ENCODE measurements around the gene KIF12. TPM values are rescaled to one million over a fixed set of nuclear protein-coding genes. Genes with fewer than 3 reads are reported as not detected.

KIF12 gene
- total RNA-seq, 1 donor = not detected

DNA sequence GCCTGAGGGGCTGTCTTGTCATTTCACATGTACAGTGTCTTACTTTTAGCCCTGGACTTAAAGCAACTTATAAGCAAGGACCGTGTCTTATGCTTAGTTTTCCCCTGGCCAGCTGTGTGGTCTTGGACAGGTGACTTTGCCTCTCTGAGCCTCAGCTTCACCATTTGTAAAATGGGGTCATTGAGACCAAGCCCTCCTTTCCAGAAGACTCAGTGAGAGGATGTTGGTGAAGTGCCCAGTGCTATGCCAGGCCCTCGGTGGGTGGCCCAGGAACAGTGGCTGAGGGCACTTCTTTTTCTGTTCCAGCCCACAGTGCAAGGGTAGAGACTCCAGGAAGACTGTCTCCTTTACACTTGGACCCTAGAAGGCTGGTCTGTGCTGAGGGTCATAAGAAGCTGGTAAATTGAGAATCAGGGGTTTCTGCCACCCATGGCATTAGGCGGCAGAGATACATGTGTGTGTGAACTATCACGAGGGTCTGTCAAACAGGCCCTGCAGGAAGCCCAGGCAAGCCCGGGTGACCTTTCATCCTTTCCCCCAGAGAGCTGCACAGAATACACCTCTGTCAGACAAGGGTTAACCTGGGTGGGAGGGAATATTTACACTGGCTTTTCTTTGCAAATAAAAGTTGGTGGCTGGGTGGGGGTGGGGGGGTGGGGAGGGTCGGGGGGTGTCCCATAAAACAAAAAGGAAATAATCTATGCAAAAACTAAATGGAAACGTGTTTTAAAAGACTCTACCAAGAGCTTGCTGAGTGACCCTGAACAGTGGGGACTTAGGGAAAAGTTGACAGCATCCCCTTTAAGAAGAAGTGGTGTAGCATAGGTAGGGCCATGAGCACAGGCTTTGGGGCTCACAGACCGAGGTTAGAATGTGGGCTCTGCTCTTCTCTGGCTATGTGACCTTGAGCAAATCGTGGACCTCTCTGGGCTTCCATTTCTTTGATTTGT, 20.4 kb upstream of the KIF12 start:
- no peak for DNase-seq (ENCODE audit: low read depth)
- TF ChIP-seq, protein P1, sequence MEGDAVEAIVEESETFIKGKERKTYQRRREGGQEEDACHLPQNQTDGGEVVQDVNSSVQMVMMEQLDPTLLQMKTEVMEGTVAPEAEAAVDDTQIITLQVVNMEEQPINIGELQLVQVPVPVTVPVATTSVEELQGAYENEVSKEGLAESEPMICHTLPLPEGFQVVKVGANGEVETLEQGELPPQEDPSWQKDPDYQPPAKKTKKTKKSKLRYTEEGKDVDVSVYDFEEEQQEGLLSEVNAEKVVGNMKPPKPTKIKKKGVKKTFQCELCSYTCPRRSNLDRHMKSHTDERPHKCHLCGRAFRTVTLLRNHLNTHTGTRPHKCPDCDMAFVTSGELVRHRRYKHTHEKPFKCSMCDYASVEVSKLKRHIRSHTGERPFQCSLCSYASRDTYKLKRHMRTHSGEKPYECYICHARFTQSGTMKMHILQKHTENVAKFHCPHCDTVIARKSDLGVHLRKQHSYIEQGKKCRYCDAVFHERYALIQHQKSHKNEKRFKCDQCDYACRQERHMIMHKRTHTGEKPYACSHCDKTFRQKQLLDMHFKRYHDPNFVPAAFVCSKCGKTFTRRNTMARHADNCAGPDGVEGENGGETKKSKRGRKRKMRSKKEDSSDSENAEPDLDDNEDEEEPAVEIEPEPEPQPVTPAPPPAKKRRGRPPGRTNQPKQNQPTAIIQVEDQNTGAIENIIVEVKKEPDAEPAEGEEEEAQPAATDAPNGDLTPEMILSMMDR (IDR thresholded peaks at IDR 0.05; ENCODE audit: insufficient read depth, low read length) = no peak
- no peak overlapping the region for H3K4me3 ChIP-seq (ENCODE audit: low read depth, low read length)

DNA sequence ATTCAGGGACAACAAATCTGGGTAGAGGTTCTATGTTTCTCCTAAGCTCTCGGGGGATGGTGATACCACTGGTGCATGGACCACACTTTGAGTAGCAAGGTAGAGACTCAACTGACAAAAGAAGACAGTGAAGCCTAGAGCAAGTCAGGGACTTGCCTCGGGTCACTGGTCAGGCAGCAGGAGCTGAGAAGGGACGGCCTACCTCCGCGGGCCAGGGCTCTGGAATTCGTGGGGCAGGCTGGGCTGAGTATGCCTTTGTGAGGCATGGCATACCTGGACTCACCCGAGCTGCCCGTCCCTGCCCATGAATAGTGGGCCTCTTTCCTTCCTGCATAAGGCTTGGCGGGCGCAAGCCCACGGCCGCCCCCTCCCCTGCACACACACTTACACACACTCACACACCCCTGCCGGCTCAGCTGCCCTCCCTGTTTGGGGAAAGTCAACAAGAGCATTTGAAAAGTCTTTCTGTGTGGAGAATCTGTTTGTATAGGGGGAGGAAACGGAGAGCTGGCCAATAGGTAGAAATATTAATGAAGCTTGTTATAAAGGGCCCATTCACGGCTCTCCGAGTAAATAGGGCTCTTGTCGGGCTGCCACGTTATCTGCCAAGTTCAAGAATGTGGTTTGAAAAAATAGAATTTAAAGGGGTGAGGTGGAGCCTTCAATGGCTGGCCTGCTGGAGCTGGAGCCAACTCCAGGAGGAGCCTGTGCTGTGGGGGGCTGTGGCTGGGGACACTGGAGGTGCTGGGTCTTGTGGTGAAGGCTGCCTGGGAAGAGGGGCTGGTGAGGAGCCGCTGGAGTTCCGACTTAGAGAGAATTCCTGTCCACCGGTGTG, 19.1 kb upstream of the KIF12 start:
- H3K4me3 ChIP-seq (ENCODE audit: low read depth, low read length) = no peak overlapping the region
- no peak for DNase-seq (ENCODE audit: low read depth)
- TF ChIP-seq, protein P1 (IDR thresholded peaks at IDR 0.05; ENCODE audit: insufficient read depth, low read length) = no peak

DNA sequence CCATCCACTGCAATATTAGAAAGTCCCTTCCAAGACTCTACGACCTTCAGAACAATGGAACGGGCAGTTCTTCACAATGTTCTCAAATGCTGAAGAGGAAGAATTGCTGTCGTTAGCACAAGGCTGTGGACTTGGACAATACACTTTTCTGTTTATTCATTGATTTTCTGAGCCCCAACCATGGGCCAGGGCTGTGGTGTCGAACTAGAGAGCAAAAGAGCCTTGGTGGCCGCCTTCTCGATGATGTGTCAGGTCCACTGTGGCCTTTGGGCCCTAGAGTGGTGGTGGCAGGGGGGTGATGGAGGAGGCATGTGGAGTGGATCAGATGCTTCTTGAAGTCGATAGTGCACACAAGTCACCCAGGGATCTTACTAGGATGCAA, 18.5 kb upstream of the KIF12 start:
- TF ChIP-seq, protein P1 (IDR thresholded peaks at IDR 0.05; ENCODE audit: insufficient read depth, low read length) = no peak
- H3K4me3 ChIP-seq (ENCODE audit: low read depth, low read length) = no peak overlapping the region
- DNase-seq (ENCODE audit: low read depth) = no peak

DNA sequence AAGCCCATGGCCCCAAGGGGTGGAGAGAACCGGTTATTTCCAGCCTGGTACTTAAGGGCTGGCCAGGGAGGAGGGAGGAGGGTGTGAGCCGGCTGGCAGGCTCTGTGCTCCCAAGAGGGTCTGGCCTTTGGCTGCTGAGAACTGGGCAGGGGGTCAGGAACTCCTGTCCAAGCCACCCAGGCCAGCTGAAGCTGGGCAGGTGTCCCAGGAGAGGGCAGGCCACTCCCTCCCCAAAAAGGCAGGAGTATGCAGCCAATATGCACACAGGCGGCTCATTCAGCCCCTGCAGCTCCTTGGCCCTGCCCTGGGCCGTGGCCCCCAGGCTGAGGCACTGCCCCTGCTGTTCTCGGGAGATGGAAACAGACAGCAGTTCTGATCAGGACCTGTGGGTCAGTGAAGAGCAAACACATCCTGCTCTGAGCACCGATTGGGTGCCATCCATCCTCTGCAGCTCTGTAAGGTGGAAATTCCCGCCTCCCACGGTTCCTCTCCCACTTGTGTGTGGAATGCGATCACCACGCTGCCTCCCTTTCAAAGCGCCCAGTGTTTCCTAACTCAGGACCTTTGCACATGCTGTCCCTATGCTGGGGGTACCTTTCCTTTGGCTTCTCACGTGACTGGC, 17.1 kb upstream of the KIF12 start:
- no peak for DNase-seq (ENCODE audit: low read depth)
- H3K4me3 ChIP-seq (ENCODE audit: low read depth, low read length) = no peak overlapping the region
- TF ChIP-seq, protein P1 (IDR thresholded peaks at IDR 0.05; ENCODE audit: insufficient read depth, low read length) = no peak

DNA sequence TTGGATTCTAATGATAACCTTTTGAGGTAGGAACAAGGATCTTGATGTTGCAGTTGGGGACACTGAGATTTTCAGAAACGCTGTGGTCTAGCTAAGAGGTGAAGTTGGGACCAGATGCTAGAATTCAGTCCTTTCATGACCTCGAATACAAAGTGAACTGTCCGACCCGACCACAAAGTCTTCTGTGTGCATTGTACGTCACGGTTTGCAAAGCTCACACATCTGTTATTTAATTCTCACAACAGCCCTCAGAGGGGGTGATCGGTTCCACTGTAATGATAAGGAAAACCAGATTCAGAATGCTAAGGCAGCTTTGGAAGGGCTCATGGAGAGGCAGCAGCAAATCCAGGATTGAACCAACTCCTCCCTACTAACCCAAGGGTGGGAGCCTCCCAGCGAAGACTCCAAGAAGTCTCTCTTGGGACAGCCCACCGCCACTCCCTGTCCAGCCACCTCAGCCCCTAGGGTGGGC, 16.6 kb upstream of the KIF12 start:
- DNase-seq (ENCODE audit: low read depth) = no peak
- H3K4me3 ChIP-seq (ENCODE audit: low read depth, low read length) = no peak overlapping the region
- TF ChIP-seq, protein P1 (IDR thresholded peaks at IDR 0.05; ENCODE audit: insufficient read depth, low read length) = no peak

DNA sequence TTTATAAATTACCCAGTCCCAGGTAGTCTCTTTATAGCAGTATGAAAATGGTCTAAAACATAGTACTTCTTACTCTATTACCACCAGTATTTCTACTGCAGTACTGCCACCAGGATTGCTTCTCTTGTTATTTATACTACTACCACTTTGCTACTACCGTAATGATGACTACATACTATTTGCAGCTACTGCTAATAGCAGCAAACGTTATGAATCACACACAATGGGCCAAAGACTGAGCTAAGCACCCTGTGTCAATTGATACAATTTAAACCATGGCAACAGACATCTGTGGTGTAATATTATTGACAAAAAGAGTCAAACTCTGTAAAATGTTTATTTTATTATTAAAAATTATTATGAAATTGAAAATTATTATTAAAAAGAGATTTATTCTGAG, 15.3 kb upstream of the KIF12 start:
- TF ChIP-seq, protein P1 (IDR thresholded peaks at IDR 0.05; ENCODE audit: insufficient read depth, low read length) = no peak
- H3K4me3 ChIP-seq (ENCODE audit: low read depth, low read length) = no peak overlapping the region
- no peak for DNase-seq (ENCODE audit: low read depth)
